ENCODE results near the gene BCL3.
"Not testable (repeated sequence)": the region's sequence is repeated elsewhere in the genome, so short reads cannot be mapped to it uniquely, and the experiment has no call there.

The BCL3 gene

DNA sequence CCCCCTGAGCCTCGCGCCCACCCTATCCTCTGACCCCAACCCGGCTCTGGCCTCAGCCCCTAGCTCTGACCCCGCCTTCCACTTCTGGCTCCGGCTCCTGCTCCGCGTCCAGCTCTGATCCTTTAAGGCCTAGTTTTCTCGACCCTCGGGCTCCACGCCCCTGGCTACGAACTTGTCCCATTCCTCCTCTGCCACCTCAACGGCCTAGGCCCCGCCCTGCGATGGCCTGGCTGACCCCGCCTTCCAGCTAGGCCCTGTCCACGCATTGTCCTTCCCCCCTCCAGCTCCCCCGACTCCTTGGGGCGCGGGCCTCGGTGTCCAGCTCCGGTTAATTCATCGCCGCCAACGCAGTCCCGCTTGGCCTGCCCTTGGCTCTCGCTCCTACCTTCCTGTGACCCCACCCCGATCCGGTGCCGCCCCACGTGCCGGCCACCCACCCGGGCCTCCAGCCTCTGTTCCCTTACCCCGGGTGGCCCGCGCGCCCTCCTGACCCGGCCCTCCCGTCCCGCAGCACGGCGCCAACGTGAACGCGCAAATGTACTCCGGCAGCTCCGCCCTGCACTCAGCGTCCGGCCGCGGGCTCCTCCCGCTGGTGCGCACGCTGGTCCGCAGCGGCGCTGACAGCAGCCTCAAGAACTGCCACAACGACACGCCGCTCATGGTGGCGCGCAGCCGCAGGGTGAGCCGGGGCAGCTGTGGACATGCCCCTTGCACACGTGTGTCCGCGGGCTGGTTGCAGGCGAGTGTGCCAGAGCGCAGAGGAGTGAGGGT lies 9.4 kb downstream of the BCL3 start:
- peak; percentile 75 for DNase-seq (ENCODE audit: low read depth, low spot score)

DNA sequence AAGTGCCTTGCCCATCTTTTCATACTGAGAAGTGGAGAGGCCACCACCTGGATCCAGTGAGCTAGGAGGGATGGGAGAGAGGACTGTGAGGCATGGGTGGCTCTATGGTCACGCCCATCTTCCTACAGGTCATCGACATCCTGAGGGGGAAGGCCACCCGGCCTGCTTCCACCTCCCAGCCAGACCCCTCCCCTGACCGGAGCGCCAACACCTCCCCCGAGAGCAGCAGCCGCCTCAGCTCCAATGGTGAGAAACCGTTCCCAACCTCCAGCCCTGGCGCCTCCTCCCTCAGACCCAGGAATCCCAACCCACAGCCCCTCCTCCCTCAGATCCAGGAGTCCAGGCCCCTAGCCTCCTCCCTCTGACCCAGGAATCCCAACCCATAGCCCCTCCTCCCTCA lies 10.1 kb downstream of the BCL3 start:
- DNase-seq (ENCODE audit: low read depth, low spot score) = peak; percentile 53

DNA sequence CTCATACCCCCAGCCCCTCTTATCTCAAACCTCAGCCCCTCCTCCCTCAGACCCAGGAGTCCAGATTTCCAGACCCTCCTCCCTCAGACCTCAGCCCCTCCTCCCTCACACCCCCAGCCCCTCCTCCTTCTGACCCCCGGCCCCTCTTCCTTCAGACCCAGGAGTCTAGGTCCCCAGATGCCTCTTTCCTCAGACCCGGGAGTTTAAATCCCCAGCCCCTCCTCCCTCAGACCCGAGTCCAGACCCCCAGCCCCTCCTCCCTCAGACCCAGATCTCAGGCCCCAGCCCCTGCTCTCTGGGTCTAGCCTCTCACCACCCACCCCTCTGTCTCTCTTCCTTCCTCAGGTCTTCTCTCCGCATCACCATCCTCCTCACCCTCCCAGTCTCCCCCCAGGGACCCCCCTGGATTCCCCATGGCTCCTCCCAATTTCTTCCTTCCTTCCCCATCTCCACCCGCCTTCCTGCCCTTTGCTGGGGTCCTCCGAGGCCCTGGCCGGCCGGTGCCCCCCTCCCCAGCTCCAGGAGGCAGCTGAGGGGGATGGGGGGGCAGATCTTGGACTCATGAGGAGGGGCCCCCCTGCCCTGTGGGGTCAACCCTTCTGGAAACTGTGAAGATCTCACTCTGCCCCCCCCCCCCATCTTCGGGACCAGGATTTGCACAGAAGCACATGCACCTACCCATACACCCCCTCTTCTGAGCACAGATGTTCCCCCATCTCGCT lies 10.7 kb downstream of the BCL3 start:
- no peak for DNase-seq (ENCODE audit: low read depth, low spot score)

DNA sequence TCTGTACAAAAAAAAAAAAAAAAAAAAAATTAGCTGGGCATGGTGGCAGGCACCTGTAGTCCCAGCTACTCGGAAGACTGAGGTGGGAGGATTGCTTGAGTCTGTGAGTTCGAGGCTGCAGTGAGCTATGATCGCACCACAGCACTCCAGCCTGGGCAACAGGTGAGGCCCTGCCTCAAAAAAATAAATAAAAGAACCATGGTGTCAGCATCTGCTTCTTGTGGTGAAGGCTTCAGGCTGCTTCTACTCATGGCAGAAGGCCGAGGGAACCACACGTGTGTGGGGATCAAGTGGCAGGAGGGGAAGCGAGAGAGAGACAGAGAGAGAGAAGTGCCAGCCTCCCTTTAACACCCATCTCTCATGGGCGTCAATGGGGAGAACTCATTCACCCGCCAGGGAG lies 13.5 kb downstream of the BCL3 start:
- no peak for DNase-seq (ENCODE audit: low read depth, low spot score)

DNA sequence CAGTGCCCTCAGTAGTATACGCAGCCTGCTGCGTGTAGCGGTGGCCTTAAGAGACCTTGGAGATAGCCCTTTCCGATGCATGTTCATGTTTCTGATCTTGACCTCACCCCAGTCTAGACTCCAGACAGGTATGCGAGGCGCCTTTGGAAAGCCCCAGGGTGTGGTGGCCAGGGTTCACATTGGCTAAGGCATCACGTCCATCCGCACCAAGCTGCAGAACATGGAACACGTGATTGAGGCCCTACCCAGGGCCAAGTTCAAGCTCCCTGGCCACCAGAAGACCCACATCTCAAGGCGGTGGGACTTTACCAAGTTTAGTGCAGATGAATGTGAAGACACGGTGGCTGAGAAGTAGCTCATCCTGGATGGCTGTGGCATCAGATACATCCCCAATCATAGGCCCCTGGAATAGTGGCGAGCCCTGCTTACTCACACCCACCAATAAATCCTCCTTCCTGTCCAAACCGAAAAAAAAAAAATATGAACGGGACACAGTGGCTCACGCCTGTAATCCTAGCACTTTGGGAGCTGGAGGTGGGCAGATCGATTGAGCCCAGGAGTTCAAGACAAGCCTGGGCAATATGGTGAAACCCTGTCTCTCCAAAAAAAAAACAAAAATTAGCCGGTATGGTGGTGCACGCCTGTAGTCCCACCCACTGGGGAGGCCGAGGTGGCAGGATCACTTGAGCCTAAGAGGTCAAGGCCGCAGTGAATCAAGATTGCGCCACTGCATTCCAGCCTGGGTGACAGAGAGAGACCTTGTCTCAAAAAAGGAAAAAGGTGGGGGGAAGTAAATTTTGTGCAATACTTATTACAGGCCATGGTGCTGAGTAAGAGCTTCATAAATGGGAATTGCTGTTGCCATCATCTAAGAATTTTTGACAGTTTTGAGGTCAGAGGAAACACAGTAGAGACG lies 16.8 kb downstream of the BCL3 start:
- no peak for DNase-seq (ENCODE audit: low read depth, low spot score)

DNA sequence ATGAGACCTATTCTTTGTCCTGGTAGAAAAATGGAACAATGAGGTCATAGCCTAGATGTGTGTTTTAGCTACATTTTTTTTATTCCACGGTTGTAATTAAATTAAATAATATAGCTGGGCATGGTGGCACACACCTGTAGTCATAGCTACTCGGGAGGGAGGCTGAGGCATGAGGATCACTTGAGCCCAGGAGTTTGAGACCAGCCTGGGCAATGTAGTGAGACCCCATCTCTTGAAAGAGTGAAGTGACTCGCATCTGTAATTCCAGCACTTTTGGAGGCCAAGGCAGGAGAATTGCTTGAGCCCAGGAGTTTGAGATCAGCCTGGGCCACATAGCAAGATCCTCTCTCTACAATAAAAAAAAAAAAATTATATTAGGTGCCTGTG lies 17.4 kb downstream of the BCL3 start:
- DNase-seq (ENCODE audit: low read depth, low spot score) = no peak

DNA sequence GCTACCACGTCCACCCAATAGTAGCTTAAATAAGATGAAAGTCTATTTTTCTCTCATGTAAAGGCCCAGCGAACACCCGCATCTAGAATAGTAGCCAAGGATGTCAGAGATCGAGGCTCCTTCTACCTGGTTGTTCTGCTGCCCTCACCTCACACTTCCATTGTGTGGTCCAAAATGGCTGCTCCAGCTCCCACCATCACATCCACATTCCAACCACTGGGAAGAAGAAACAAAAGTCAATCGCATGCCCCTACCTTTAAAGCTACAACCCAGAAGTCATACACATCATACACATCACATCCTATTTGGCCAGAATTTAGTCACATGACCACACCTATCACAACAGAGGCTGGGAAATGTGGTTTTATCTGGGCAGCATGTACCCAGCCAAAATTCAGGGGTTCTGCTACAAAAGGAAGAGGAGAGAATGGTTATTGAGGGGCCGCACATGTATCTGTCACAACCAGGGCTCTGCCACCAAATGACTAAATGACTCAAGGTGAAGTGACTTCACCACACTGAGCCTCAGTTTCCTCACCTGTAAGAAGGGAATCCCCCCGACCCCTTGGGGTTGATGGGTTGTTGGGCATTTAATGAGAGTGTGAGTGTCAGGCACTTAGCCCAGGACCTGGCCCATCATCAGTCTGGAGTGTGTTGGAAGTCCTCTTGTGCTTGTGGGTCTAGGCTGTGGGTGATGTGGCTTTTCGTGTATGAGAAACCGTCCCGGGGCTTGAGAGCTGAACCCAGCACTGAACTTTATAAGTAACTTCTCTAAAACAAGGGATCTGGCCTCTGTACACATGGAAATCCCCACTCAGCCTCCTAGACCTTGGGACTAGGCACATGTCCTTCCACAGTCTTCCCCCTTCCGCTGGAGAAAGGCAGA lies 19.0 kb downstream of the BCL3 start:
- no peak for DNase-seq (ENCODE audit: low read depth, low spot score)

DNA sequence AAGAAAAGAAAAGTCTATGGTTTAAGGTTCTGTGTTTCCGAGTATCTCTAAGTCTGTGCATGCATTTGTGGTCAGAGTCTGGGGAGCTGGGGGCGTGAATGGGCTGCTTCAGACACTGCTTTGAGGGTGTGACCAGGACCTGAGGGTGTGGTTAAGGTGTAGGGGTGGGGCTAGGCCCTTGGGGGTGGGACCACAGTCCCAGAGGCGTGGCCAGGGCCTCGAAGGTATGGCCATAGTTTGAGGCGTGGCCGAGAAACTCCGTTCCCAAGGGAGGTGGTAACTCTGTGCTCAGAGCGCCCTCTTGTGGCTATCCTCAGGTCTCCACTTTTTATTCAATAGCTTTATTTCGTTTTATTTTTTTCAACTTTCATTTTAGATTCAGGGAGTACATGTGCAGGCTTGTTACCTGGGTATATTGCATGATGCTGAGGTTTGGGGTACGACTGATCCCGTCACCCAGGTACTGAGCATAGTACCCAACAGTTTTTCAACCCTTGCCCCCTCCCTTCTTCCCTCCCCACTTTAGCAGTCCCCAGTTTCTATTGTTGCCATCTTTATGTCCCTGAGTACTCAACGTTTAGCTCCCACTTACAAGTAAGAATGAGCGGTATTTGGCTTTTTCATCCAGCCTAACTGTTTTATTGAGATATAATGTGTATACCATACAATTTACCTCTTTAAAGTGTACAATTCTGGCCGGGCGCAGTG lies 22.2 kb downstream of the BCL3 start:
- DNase-seq (ENCODE audit: low read depth, low spot score) = peak; percentile 97

DNA sequence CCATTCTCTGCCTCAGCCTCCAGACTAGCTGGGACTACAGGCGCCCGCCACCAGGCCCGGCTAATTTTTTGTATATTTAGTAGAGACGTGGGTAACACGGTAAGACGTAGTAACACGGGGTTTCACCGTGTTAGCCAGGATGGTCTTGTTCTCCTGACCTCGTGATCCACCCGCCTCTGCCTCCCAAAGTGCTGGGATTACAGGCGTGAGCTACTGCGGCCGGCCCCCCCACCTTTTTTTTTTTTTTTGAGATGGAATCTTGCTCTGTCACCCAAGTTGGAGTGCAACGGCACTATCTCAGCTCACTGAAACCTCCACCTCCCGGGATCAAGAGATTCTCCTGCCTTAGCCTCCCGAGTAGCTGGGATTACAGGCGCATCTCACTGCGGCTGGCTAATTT lies 23.6 kb downstream of the BCL3 start:
- not testable (repeated sequence) for DNase-seq (ENCODE audit: low read depth, low spot score)

DNA sequence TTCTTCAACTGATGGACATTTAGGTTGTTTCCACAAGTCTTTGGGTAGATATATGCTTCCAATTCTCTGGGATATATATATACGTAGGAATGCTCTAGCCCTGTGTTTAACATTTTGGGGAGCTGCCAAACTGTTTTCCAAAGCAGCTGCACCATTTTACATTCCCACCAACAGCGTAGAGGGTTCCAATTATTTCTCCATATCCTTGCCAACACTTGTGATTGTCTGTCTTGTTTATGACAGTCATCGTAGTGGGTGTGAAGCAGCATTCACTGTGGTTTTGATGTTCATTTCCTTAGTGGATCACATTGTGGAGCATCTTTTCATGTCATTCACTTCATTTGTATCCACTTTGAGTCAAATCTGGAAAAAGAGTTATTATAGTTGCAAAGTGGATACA lies 24.5 kb downstream of the BCL3 start:
- no peak for DNase-seq (ENCODE audit: low read depth, low spot score)

DNA sequence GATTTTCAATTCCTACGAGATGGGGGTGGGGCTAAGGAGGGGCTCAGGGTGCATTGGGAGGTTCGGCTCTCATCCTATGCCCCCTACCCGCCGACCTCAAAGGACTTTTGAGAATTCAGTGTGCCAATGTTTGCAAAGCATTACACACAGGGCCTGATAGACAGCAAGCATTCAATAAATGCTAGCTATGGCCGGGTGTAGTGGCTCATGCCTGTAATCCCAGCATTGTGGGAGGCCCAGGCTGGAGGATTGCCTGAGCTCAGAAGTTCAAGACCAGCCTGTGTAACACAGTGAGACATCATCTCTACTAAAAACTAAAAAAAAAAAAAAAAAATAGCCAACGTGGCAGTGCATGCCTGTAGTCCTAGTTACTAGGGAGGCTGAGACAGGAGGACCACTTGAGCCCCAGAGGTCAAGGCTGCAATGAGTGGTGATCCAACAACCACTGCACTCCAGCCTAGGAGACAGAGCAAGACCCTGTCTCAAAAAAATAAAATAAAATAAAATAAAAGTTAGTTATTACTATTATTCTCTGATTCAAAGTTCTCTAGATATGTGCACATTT lies 27.2 kb downstream of the BCL3 start:
- no peak for DNase-seq (ENCODE audit: low read depth, low spot score)

DNA sequence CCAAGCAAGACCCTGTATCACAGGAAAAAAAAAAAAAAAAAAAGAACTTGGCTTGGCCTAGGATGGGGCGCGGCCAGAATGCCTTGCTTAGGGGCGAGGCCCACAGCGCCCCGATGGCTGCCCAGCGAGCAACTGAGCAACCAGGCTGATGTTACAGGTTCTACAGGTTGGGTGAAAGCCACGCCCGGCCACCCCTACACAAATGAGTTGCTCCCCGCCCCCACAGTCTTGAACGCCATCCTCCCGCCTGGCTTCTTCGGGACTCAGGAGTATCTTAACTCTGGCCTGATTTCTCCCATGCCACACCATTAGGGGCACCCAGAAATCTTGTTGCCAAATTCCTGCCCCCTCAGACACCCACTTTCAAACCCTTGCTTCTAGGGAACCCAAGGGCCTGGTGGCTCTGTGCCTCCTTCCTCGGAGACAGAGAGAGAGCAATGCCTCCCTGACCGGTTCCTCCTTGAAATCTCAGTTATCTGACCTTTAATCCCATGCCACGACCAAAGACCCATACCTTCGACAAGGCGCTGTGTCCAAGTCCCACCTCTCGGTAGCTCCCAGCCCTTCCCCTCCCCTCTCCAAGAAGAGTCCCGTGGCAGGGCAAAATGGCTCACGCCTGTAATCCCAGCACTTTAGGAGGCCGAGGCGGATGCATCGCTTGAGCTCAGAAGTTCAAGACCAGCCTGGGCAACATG lies 28.0 kb downstream of the BCL3 start:
- DNase-seq (ENCODE audit: low read depth, low spot score) = no peak

DNA sequence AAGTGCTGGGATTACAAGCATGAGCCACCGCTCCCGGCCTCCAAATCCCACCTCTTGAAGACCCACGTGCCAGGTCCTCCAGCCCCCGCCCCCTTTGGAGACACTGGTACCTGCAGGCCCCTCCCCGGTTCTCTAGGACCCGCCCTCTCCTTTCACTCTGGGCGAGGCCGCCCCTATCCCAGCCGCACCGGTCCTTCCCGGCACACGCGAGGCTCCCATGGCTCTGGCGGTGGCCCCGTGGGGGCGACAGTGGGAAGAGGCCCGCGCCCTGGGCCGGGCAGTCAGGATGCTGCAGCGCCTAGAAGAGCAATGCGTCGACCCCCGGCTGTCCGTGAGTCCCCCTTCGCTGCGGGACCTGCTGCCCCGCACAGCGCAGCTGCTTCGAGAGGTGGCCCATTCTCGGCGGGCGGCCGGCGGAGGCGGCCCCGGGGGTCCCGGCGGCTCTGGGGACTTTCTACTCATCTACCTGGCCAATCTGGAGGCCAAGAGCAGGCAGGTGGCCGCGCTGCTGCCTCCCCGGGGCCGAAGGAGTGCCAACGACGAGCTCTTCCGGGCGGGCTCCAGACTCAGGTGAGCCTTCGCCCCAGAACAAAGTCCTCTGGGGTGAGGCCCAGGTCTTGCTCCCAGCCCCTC lies 29.3 kb downstream of the BCL3 start, which contains the start of gene CBLC:
TSS of gene CBLC (plus strand) at position 176 of the 633 bp plus-strand sequence. CDS start at position 218, 42 bp downstream.
- peak; percentile 42 for DNase-seq (ENCODE audit: low read depth, low spot score)

DNA sequence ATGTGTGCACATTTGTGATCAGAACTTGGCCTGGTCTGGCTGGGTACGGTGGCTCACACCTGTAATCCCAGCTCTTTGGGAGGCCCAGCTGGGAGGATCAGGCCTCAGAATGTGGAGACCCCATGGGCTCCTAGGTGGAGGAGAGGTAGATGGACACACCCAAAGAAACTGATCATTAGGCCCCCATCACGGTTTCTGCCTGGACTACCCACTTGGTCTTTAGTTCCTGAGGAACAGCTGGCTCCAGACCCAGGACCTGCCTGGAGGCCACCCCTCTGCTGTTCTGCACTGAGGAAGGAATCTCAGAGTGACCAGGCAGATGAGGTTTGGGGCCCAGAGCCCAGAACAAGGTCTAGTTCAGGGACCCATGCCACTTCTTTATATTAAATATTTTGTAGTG lies 30.6 kb downstream of the BCL3 start:
- DNase-seq (ENCODE audit: low read depth, low spot score) = no peak

DNA sequence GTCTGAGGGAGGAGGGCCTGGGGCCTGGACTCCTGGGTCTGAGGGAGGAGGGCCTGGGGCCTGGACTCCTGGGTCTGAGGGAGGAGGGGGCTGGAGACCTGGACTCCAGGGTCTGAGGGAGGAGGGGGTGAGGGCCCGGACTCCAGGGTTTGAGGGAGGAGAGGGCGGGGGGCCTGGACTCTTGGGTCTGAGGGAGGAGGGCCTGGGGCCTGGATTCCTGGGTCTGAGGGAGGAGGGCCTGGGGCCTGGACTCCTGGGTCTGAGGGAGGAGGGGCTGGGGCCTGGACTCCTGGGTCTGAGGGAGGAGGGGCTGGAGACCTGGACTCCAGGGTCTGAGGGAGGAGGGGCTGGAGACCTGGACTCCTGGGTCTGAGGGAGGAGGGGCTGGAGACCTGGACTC lies 33.2 kb downstream of the BCL3 start:
- DNase-seq (ENCODE audit: low read depth, low spot score) = not testable (repeated sequence)

DNA sequence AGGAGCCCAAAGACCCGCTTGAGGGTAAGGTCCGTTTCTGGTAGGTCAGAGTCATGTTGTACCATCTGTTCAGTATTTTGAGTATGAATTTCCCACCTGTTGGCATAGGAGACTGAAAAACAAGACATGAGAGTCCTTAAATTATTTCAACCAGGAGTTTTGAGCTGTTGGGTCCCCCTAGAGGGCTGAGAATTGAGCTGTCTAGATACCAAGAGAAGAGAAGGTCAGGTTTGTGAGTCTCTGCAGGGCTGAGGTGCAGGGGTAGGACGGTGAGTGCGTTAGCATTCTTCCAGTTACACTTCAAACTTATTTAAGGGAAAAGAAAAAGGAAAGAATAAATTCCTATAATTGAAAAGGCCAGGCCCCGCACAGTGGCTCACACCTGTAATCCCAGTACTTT lies 34.2 kb downstream of the BCL3 start:
- no peak for DNase-seq (ENCODE audit: low read depth, low spot score)

DNA sequence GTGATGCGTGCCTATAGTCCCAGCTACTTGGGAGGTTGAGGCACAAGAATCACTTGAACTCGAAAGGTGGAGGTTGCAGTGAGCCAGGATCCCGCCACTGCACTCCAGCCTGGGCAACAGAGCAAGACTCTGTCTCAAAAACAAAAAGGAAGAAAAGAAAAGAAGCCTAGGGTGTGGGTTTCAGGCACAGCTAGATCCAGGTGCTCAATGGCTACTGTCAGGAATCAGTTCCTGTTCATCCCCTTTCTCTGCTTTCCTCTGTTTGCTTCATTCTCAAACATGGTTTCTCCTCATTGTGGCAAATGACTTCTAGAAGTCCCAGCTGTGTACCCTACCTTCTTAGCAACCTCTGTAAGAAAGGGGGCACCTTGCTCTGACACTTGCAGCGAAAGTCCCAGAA lies 35.0 kb downstream of the BCL3 start:
- no peak for DNase-seq (ENCODE audit: low read depth, low spot score)

DNA sequence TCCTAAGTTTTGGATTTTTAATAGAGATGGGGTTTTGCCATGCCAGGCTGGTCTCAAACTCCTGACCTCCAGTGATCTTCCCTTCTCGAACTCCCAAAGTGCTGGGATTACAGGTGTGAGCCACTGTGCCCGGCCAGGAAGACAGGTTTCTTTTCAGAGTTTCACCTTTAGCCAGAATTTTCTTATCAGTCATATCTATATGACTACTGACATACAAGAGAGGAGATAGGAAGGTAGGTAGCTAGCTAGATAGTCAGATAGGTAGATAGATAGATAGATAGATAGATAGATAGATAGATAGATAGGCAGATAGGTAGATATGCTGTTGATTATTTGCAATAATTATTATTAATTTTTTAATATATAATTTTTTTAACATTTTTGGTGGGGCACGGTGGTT lies 36.8 kb downstream of the BCL3 start:
- DNase-seq (ENCODE audit: low read depth, low spot score) = no peak

DNA sequence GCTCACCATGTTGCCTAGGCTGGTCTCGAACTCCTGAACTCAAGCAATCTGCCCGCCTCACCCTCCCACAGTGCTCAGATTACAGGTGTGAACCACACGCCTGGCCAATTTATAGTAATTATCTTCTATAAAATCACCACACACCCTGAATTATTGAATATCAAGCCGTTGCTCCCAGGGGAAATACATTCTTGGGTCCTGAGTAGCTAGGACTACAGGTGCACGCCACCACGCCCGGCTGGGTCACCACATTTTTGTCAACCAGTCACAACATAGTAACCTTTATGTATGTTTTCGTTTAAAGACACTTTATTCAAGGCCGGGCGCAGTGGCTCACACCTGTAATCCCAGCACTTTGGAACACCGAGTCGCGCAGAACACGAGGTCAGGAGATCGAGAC lies 37.5 kb downstream of the BCL3 start:
- no peak for DNase-seq (ENCODE audit: low read depth, low spot score)
